Stimulated activated CD4-positive, alpha-beta T cell treated with anti-CD3 and anti-CD28 coated beads, Interleukin-12 subunit alpha, Interleukin-12 subunit beta, amount 100 ng/mL, for 4 hours (primary cell): ENCODE measurements around the gene FBXO24.
A peak's percentile ranks its signal among the peaks of the same experiment; 100 is the strongest.
"Not testable (repeated sequence)": the region's sequence is repeated elsewhere in the genome, so short reads cannot be mapped to it uniquely, and the experiment has no call there.

Experiments used
- DNase-seq: peaks from one replicate; pipeline ENCODE4 v3.0.0-alpha.2; 2020

Gene FBXO24

GRCh38 chr7:100586266-100587025 lies at the start of gene FBXO24:
Gene FBXO24 (plus strand): TSS chr7:100586328. CDS start chr7:100586626, 298 bp downstream.
- DNase-seq = peak; percentile 96

GRCh38 chr7:100536695-100537094 lies 49.4 kb upstream of the FBXO24 start:
- DNase-seq = not testable (repeated sequence)

GRCh38 chr7:100538348-100538653 lies 47.8 kb upstream of the FBXO24 start:
- no peak for DNase-seq

GRCh38 chr7:100538654-100539435 lies 47.3 kb upstream of the FBXO24 start, which contains the start of gene AGFG2:
Gene AGFG2 (plus strand): TSS chr7:100539203. CDS start chr7:100539347, 144 bp downstream.
- peak; percentile 100 for DNase-seq

GRCh38 chr7:100539436-100540006 lies 46.6 kb upstream of the FBXO24 start:
- no peak for DNase-seq

- DNase-seq = no peak
Measured at GRCh38 chr7:100540073-100540723, 45.9 kb upstream of the FBXO24 start.

- not testable (repeated sequence) for DNase-seq
Measured at GRCh38 chr7:100541309-100541708, 44.8 kb upstream of the FBXO24 start.

GRCh38 chr7:100543586-100543985 lies 42.5 kb upstream of the FBXO24 start:
- no peak for DNase-seq

GRCh38 chr7:100544386-100544785 lies 41.7 kb upstream of the FBXO24 start:
- DNase-seq = no peak

- DNase-seq = no peak
Measured at GRCh38 chr7:100544967-100545359, 41.2 kb upstream of the FBXO24 start.

- peak; percentile 33 for DNase-seq
Measured at GRCh38 chr7:100545360-100546128, 40.6 kb upstream of the FBXO24 start.

GRCh38 chr7:100546129-100546925 lies 39.8 kb upstream of the FBXO24 start:
- no peak for DNase-seq

GRCh38 chr7:100546926-100547800 lies 39.0 kb upstream of the FBXO24 start:
- no peak for DNase-seq

- no peak for DNase-seq
Measured at GRCh38 chr7:100547872-100548271, 38.3 kb upstream of the FBXO24 start.

GRCh38 chr7:100548446-100548845 lies 37.7 kb upstream of the FBXO24 start:
- DNase-seq = not testable (repeated sequence)

- no peak for DNase-seq
Measured at GRCh38 chr7:100552532-100552931, 33.6 kb upstream of the FBXO24 start.

GRCh38 chr7:100553032-100553431 lies 33.1 kb upstream of the FBXO24 start:
- no peak for DNase-seq

- DNase-seq = no peak
Measured at GRCh38 chr7:100555701-100556100, 30.4 kb upstream of the FBXO24 start.

- DNase-seq = no peak
Measured at GRCh38 chr7:100556541-100556940, 29.6 kb upstream of the FBXO24 start.

- DNase-seq = no peak
Measured at GRCh38 chr7:100559127-100559526, 27.0 kb upstream of the FBXO24 start.
